GM23338 (cell line): Measurements from ENCODE around the gene RPTOR.

Experiments used
- CREB1 ChIP-seq: fragments of 250-450 bp; sonication (Bioruptor Pico); IDR thresholded peaks from 2 replicates; pipeline ENCODE4 v1.5.0; 2020; ENCODE audit warnings: low read depth, mild to moderate bottlenecking, moderate library complexity
- EZH2 ChIP-seq: fragments of 200-600 bp; sonication (generic); IDR thresholded peaks from one replicate; pipeline ENCODE4 v1.8.0; 2017; ENCODE audit warnings: antibody characterized with exemption, mild to moderate bottlenecking, low read depth; ENCODE audit not compliant: unreplicated experiment
- EZH2phosphoT487 ChIP-seq: fragments of 200-600 bp; sonication (generic); IDR thresholded peaks from one replicate; pipeline ENCODE4 v1.8.1; 2018; ENCODE audit warnings: antibody characterized with exemption; ENCODE audit not compliant: unreplicated experiment
- TF ChIP-seq, protein P1 (sequence below), 2 experiments: fragments of 200-600 bp in 1 of 2; sonication (generic) in 1 of 2; conservative IDR thresholded peaks; 2 replicates each; pipeline versions ENCODE4 v1.5.1 to v1.6.1; 2016 to 2017; ENCODE audit warnings: antibody characterized with exemption in 2 of 2, low read depth in 2 of 2, mild to moderate bottlenecking in 2 of 2, moderate library complexity in 1 of 2

DNA sequence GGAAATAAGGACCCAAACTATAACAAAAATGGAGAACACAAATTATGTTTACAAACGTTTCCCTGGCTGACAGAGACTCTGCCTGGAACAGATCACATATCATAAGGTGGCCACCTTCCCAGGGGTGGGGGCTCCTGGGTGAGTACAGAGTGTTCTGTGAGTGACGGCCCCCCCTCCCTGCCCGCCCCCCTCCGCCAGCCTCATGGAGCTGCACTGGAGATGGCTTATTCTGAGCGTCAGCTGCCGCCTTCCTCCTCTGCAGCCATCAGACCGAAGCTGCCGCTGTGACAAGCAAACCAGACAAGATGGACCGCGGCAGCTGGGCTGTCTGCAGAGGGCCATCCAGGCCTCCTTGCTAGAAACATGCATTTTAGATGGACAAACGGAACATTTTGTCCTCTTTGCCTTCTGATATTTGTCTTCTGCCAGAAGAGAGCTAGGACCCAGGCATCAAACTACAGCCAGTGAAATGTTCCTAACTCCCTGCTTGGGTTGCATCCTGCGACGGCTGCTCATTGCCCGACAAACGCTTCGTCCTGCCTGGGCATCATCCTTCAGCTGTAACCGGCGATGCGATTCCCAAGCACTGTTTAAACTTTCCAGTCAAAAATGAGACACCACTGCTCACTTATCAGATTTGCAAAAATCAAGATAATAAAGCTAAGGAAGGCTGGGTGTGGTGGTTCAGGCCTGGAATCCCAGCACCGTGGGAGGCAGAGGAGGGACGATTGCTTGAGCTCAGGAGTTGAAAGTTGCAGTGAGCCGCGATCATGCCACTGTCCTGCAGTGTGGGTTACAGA, 15.3 kb upstream of the RPTOR start:
- TF ChIP-seq EZH2 (no peak), CREB1 (no peak), EZH2phosphoT487 (no peak)
- TF ChIP-seq, protein P1, sequence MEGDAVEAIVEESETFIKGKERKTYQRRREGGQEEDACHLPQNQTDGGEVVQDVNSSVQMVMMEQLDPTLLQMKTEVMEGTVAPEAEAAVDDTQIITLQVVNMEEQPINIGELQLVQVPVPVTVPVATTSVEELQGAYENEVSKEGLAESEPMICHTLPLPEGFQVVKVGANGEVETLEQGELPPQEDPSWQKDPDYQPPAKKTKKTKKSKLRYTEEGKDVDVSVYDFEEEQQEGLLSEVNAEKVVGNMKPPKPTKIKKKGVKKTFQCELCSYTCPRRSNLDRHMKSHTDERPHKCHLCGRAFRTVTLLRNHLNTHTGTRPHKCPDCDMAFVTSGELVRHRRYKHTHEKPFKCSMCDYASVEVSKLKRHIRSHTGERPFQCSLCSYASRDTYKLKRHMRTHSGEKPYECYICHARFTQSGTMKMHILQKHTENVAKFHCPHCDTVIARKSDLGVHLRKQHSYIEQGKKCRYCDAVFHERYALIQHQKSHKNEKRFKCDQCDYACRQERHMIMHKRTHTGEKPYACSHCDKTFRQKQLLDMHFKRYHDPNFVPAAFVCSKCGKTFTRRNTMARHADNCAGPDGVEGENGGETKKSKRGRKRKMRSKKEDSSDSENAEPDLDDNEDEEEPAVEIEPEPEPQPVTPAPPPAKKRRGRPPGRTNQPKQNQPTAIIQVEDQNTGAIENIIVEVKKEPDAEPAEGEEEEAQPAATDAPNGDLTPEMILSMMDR (conservative IDR thresholded peaks at IDR 0.05; ENCODE audit: low read depth in 2 of 2) = no peak
